Kidney capillary endothelial cell (primary cell): ENCODE measurements around the gene FXN.
A peak's percentile ranks its signal among the peaks of the same experiment; 100 is the strongest.
"Not testable (repeated sequence)": the region's sequence is repeated elsewhere in the genome, so short reads cannot be mapped to it uniquely, and the experiment has no call there.

Experiments
- DNase-seq: peaks from one replicate; pipeline ENCODE4 v3.0.0-alpha.2; 2018; ENCODE audit warnings: low spot score

Gene FXN

DNA sequence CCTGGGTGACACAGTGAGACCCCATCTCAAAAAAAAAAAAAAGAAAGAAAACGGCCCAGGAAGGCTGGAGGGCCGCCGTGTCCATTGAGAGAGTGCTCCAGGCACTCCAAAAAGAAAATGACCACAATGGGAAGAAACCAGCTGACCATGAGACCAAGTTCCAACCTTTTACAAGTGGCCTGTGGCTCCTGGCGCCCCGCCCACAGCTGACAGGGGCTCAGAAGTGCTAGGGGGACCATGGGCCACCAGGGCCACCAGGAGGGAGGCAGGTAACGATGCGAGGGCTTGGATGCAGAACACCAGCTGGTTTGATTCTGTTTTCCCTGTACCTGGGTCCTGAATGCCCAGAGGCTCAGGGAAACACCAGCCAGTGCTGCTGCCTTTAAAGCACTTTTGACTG is 34.6 kb downstream of the FXN start:
- DNase-seq = no peak

DNA sequence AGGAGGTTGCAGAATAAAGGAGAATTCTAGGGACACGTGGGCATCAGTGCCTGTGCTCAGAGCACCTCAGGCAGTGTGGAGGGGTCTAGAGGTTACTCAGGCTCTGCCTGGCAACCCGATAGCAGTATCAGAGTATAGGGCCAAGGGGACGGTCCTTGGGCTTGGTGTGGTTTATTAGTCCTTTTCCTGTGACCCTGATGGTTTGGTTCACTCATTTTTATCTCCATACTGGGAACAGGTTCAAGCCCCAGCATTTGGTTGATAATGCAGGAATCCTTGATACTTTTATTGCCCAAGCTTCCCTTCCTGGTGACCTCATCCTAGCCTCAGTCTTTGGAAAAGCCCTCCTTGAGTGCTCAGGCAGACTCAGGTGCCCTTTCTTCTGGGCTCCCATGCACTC is 35.5 kb downstream of the FXN start:
- DNase-seq = no peak

DNA sequence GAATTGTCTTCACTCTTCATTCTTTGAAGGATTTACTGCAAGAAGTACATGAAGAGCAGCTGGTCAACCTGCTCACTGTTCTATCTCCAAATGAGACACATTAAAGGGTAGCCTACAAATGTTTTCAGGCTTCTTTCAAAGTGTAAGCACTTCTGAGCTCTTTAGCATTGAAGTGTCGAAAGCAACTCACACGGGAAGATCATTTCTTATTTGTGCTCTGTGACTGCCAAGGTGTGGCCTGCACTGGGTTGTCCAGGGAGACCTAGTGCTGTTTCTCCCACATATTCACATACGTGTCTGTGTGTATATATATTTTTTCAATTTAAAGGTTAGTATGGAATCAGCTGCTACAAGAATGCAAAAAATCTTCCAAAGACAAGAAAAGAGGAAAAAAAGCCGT is 37.6 kb downstream of the FXN start:
- no peak for DNase-seq

DNA sequence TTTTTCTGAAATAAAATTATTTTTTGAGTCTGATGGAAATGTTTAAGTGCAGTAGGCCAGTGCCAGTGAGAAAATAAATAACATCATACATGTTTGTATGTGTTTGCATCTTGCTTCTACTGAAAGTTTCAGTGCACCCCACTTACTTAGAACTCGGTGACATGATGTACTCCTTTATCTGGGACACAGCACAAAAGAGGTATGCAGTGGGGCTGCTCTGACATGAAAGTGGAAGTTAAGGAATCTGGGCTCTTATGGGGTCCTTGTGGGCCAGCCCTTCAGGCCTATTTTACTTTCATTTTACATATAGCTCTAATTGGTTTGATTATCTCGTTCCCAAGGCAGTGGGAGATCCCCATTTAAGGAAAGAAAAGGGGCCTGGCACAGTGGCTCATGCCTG is 39.2 kb downstream of the FXN start:
- no peak for DNase-seq

DNA sequence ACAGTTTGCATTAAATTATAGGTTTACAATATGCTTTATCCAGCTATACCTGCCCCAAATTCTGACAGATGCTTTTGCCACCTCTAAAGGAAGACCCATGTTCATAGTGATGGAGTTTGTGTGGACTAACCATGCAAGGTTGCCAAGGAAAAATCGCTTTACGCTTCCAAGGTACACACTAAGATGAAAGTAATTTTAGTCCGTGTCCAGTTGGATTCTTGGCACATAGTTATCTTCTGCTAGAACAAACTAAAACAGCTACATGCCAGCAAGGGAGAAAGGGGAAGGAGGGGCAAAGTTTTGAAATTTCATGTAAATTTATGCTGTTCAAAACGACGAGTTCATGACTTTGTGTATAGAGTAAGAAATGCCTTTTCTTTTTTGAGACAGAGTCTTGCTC is 41.0 kb downstream of the FXN start:
- DNase-seq = no peak

DNA sequence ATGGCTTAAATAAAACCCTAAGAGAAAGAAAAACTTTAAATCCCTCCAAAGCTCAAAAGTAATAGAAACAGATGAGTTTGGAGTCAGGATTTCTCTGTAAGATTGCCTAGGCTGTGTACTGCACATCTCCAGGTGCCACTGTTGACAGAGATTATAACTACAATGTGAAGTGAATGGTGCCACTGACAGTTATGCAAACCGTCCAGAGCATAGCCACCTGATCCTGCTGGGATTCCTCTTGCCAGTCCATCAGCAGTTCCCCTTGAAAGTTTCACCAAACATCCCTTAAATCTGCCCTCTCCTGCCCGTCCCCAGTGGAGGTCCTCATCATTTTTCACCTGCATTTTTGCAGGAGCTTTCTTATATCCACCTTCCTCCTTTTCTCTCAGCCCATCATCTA is 42.5 kb downstream of the FXN start:
- DNase-seq = no peak

DNA sequence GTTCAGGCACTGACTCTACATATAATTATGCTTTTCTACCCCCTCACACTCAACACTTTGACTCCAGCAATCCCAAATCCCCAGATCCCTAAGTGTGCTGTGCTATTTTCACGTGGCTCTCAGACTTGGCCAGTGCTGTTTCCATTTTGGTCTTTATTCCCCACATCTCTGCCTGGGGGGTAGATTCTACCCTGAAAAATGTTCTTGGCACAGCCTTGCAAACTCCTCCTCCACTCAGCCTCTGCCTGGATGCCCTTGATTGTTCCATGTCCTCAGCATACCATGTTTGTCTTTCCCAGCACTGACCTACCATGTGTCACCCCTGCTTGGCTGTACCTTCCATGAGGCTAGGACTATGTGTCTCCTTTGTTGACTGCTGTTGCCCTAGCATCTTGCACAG is 43.0 kb downstream of the FXN start:
- DNase-seq = no peak

DNA sequence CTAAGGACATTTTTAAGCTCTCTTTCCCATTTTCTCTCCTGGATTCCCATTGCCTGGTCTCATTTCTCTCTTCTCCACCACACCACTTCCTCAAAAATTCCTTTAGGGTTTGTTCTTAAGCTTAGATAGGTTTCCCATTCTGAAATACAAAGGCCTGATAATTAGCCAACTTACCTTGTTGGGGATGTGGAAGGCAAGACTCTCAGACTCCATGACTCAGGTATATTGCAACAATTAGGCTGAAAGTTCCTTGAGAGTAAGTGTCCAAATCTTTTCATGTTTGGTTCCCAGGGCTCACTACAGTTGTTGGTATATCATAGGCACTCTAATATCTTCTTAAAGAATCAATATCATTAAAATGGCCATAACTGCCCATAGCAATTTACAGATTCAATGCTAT is 43.6 kb downstream of the FXN start:
- DNase-seq = no peak

DNA sequence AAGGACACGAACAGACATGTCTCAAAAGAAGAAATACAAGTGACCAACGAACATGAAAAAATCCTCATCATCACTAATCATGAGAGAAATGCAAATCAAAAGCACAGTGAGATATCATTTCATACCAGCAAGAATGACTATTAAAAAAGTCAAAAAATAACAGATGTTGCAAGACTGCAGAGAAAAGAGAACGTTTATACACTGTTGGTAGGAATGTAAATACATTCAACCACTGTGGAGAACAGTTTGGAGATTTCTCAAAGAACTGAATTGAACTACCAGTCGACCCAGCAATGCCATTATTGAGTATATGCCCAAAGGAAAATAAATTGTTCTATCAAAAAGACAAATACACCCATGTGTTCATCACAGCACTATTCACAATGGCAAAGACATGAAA is 45.7 kb downstream of the FXN start:
- DNase-seq = no peak

DNA sequence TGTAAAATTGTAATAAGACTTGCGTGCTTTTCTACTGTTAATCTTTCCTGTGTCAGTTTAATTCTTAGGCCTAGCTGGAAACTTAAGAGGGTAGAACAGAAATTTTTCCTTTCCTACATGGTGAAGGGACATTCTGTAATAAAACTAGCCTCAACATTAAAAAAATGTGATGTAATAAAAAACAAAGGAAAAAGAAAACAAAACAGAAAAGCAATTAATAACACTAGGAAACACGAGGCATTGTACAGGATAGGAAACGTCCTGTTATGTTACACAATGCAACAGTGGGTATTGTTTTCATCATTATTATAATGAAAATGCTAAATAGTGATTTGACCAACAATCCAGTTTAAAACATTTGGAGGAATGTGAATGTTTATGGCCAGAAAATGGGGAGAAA is 47.8 kb downstream of the FXN start:
- no peak for DNase-seq

DNA sequence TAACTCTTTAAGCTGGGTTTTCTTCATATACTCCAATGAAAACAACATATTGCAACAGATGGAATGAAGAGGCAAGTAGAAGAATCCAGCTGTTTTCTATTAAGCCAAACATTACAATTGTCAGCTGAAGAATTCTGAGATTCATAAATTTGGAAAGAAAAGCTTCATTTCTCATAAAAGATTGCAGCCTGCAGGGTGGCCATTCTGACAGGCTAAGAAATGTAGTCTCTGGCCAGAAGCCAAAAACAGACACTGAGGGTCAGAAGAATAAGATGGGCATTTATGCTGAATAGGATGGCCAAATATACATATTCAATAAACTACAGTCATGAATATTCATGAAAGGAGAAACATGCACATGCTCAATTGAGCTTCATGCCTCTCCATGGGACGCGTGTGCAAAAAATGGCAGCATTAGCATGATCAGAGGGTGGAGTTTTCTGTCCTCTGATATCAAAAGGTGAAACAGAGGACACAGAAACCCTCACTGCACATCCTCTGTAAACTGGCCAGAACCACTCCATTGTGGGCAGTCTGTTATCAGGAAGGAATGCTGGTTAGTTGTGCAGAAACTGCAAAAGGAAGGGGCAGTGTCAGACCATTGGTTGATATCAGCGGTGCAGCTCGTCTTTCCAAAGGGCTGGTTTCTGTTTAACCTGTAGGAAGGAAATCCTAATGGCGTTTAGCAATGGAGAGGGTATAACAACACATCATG is 50.2 kb downstream of the FXN start:
- no peak for DNase-seq

DNA sequence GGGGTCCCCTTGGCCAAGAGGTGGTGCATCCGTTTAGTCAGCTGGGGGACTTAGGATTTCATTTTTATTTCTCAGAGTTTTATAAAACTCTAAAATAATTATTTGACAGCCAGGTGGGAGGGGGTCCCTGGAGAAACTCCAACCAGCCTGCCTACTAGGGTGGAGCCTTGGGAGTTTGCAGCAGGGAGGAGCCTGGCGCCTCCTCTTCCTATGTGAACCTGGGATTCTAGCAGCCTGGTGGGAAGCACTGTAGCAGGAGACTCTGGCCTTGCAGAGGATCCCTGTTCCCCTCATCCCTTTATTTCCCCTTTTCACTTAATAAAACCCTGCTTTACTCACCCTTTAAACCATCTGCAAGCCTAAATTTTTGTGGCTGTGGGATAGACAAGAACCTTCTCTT is 50.8 kb downstream of the FXN start:
- DNase-seq = no peak

DNA sequence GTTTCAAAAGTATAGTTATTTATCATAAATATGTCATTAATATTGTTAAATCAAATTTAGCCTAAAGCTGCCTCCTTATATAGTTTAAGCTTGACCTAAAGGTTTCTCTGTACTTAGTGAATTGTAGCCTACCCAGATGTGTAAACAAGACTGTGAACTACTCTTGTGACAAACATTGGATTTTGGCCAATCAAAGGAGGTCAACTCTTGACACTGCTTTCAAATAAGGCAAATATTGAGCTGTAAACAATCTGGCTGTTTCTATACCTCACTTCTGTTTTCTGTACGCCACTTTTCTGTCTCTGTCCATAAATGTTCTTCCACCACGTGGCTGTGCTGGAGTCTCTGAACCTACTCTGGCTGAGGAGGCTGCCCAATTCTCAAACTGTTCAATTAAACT is 51.2 kb downstream of the FXN start:
- DNase-seq = no peak

DNA sequence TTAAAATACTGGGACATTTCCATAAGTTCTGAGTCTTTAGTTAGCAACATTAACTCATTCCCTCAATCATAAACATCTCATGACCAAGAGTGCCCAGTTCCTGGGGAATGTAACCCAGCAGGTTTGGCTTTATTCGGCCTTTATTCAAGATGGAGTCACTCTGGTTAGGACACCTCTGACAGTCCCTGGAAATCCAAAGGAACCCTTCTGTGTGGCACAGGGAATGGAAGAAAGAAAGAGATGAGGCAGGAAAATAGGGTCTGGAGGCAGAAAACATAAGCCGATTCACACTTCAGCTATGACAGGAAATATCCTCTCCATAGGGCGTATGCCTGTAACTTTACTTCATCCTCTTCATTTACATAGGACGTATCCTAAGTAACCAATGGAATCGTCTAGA is 53.5 kb downstream of the FXN start:
- no peak for DNase-seq

DNA sequence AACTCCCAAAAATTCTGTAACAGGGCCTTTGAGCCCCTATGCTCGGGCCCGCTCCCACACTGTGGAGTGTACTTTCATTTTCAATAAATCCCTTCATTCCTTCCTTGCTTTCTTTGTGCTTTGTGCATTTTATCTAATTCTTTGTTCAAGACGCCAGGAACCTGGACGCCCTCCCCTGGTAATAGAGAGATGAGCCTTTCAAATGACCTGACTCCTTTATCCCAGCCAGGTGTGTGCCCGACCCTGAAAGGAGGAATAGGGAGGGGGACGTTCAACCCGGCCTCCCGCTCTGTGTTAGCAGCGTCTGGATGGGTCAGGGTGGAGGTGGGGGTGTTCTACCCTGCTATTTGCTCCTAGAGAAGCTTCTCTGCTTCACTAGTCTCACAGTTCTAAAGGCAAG is 53.9 kb downstream of the FXN start:
- no peak for DNase-seq

DNA sequence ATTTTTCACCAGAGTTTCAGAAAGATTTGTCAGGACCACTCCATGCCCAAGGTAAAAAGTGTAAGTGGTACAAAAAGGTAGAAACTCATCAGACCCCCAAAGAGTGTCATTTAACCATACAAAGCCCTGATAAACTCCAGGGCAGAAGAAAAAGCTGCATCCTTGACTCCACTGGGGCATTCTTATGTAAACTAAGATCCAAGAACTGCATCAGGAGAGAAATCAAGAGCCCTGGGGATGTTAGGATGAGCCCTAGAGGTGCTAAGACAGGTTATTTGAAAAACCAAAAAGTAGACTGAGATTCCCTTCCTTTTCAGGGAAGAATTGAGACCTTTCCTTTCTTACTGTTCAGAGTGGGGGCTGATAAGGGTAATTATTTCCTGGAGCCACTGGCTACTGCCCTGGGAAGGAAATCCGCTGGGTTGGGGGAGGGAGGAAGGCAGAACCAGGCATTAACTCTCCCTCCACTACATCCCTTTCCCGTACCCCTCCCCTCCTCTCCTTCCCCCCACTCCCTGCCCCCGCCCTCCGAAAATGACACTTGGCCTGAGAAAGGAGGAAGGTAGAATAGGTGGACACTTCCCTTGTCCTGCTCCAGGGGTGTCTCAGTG is 54.7 kb downstream of the FXN start:
- no peak for DNase-seq

DNA sequence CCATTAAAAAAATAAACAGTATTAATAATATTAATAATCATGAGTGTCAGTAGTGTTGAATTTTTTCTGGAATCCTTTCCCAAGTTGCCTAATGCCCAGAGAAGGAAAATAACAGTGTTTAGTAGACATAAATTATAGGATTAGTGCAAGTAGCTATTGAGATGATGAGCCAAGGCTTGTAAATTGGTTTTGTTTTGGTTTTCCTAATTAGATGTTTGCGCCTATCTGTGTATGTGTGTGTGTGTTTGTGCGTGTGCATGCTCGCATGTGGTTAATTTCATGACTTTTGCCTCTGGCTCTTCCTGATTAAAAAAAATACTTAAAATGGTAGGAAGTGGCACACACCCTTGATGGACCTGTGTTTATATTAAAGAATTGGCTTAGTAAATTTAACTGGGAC is 55.4 kb downstream of the FXN start:
- DNase-seq = no peak

DNA sequence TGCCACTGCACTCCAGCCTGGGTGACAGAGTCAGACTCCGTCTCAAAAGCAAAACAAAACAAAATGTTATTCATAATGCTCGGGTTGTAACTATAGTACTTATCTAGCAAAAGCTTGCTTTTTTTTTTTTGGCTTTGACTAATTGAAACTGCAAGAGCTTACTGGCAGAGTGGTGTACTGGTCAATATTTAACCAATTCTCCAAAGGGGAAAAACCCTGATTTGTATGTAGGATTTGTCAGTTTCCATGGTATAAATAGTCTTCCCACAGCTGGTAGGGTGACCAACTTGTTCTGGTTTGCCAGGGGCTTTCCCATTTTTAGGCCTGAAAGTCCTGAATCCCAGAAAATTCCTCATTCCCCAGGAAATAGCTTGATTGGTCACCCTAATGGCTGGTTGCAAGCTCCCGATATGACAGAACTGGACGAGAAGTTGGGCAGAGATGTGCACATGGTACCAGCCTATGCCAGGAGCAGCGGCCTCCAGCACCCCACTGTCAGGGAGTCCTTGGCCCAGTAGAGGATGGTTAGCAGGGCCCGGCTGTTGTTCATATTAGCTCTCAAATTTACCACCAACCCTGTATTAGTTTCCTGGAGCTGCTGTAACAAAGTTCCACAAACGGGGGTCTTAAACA is 58.0 kb downstream of the FXN start:
- DNase-seq = no peak

DNA sequence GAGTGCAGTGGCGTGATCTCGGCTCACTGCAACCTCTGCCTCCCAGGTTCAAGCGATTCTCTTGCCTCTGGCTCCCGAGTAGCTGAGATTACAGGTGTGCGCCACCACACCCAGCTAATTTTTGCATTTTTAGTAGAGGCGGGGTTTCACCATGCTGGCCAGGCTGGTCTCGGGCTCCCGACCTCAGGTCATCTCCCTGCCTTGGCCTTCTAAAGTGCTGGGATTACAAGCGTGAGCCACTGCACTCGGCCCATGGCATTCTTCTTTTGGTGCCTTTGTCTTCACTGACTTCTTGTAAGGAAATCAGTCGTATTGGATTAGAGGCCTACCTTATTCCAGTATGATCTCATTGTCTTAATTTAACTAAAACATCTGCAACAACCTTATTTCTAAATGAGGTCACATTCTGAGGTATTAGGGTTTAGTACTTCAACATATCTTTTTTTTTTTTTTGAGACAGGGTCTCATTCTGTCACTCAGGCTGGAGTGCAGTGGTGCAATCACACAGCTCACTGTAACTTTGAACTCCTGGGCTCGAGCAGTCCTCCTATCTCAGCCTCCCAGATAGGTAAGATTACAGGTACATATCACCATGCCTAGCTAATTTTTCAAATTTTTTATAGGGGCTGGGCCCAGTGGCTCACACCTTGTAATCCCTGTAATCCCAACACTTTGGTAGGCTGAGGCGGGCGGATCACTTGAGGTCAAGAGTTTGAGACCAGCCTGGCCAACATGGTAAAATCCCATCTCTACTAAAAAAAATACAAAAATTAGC is 59.0 kb downstream of the FXN start:
- not testable (repeated sequence) for DNase-seq

DNA sequence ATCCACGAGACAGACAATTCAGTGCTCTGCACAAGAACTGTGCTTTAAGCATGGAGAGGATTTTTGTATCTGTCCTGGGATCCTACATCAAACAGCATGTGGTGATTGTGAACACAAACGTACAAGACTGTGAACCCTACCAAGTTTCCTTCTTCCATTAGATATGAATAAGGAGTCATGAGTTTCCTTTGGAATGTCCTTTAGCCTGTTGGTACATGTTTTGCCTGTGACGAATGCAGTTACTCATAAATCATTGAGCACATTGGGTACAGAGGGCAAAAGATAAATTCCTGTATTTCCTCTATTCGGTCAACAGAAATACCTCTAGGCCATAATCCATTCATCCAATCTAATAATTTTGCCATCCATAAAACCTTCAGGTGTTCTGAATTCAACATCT is 61.5 kb downstream of the FXN start:
- peak; percentile 88 for DNase-seq

DNA sequence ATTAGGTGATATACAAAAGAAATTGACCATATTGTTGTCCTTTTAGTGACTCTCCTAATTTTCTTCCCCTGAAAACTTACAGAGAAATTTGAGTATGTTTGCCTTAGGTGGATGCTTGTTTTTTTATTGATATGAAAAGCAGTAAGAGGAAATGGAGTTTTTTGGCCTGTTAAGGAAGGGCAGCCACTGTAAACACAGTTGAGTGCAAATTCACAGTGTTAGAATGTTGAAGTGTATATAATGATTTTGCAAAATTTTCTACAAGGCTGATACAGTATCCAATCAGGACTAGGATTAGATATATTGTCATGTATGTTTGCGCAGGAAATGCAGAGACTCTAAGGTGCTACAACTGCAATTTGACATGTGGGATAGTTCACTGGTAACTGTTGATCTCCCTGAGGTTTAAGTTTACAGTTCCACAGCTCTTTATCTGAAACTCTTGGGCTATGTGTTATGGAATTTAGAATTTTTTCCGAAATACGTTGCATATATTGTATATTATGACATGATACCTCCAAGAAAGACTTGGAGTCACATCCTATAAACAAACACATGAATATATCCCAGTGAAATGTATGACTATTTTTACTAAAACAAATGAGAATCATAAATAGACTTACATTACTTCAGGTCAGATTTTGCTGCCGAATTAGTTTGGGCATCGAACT is 62.5 kb downstream of the FXN start:
- DNase-seq = no peak

DNA sequence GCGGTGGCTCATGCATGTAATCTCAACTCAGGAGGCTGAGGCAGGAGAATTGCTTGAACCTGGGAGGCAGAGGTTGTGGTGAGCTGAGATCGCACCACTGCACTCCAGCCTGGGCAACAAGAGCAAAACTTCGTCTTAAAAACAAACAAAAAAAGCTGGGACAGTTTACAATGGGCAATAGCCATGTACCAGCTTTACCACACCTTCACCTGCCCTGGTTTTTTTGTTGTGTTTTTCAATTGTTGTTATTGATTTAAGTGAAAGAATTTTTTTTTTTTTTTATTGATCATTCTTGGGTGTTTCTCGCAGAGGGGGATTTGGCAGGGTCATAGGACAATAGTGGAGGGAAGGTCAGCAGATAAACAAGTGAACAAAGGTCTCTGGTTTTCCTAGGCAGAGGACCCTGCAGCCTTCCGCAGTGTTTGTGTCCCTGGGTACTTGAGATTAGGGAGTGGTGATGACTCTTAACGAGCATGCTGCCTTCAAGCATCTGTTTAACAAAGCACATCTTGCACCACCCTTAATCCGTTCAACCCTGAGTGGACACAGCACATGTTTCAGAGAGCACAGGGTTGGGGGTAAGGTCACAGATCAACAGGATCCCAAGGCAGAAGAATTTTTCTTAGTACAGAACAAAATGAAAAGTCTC is 67.9 kb downstream of the FXN start:
- not testable (repeated sequence) for DNase-seq
